RWPE2 (cell line): Measurements from ENCODE around the gene CFAP65.

Source experiments
- ATAC-seq: fragments of 200-7000 bp; cut with Tn5 transposase; 3 replicates; pipeline ENCODE4 v1.9.1; 2021; ENCODE audit warnings: low read depth
- DNase-seq: peaks from one replicate; pipeline ENCODE4 v3.0.0-alpha.2; 2020; ENCODE audit warnings: low spot score
- H3K27ac ChIP-seq: fragments of 450-650 bp; 2 replicates; pipeline ENCODE4 v1.5.1; 2017; ENCODE audit warnings: mild to moderate bottlenecking; ENCODE audit not compliant: poor library complexity, severe bottlenecking
- H3K27me3 ChIP-seq: fragments of 250-450 bp; sonication (Bioruptor Pico); 2 replicates; pipeline ENCODE4 v1.5.1; 2021; ENCODE audit warnings: mild to moderate bottlenecking, moderate library complexity; ENCODE audit not compliant: insufficient read depth, poor library complexity, severe bottlenecking
- H3K36me3 ChIP-seq: fragments of 250-450 bp; sonication (Bioruptor Pico); 2 replicates; pipeline ENCODE4 v1.5.1; 2020; ENCODE audit warnings: low read depth, mild to moderate bottlenecking, moderate library complexity
- H3K4me1 ChIP-seq: fragments of 250-450 bp; sonication (Bioruptor Pico); 2 replicates; pipeline ENCODE4 v1.5.1; 2021; ENCODE audit warnings: mild to moderate bottlenecking, moderate library complexity; ENCODE audit not compliant: insufficient read depth, poor library complexity, severe bottlenecking
- H3K4me3 ChIP-seq: fragments of 250-450 bp; sonication (Bioruptor Pico); 2 replicates; pipeline ENCODE4 v1.5.1; 2021; ENCODE audit warnings: mild to moderate bottlenecking, moderate library complexity; ENCODE audit not compliant: severe bottlenecking
- H3K9me3 ChIP-seq: fragments of 250-450 bp; sonication (Bioruptor Pico); 2 replicates; pipeline ENCODE4 v1.5.1; 2021; ENCODE audit warnings: mild to moderate bottlenecking, moderate library complexity; ENCODE audit not compliant: severe bottlenecking
- CTCF ChIP-seq: fragments of 450-650 bp; IDR thresholded peaks from one replicate; pipeline ENCODE4 v1.5.1; 2017; ENCODE audit warnings: mild to moderate bottlenecking, moderate library complexity; ENCODE audit not compliant: poor library complexity, severe bottlenecking

CFAP65 gene

GRCh38 chr2:218988650-218989049 lies 52.7 kb downstream of the CFAP65 start:
- DNase-seq (peak; percentile 18), ATAC-seq (no peak)
- no peaks in the 10 kb centered on the region for H3K36me3 ChIP-seq
- no peak overlapping the region for H3K27ac ChIP-seq
- TF ChIP-seq CTCF = no peak
- peaks cover 98% of the 10 kb centered on the region for H3K27me3 ChIP-seq
- no peak overlapping the region for H3K4me3 ChIP-seq
- H3K4me1 ChIP-seq = no peaks in the 10 kb centered on the region
- H3K9me3 ChIP-seq = no peaks in the 10 kb centered on the region

- Histone ChIP-seq H3K27ac (no peak overlapping the region), H3K4me3 (no peak overlapping the region), H3K9me3 (no peaks in the 10 kb centered on the region), H3K4me1 (no peaks in the 10 kb centered on the region), H3K27me3 (peaks cover 98% of the 10 kb centered on the region), H3K36me3 (no peaks in the 10 kb centered on the region)
- DNase-seq = no peak
- no peak for TF ChIP-seq CTCF
- ATAC-seq = no peak
Measured at GRCh38 chr2:218988164-218988563, 53.2 kb downstream of the CFAP65 start.

GRCh38 chr2:218986148-218986761 lies 55.1 kb downstream of the CFAP65 start:
- no peak for TF ChIP-seq CTCF
- ATAC-seq (no peak), DNase-seq (peak; percentile 12)
- Histone ChIP-seq H3K9me3 (no peaks in the 10 kb centered on the region), H3K27ac (no peak overlapping the region), H3K27me3 (peaks cover 97% of the 10 kb centered on the region), H3K4me1 (no peaks in the 10 kb centered on the region), H3K4me3 (no peak overlapping the region), H3K36me3 (no peaks in the 10 kb centered on the region)

- no peaks in the 10 kb centered on the region for H3K36me3 ChIP-seq
- peaks cover 95% of the 10 kb centered on the region for H3K27me3 ChIP-seq
- no peaks in the 10 kb centered on the region for H3K4me1 ChIP-seq
- H3K27ac ChIP-seq = no peak overlapping the region
- TF ChIP-seq CTCF = no peak
- no peaks in the 10 kb centered on the region for H3K9me3 ChIP-seq
- DNase-seq (peak; percentile 32), ATAC-seq (no peak)
- no peak overlapping the region for H3K4me3 ChIP-seq
Measured at GRCh38 chr2:218985325-218986091, 55.8 kb downstream of the CFAP65 start.

- ATAC-seq (no peak), DNase-seq (peak; percentile 44)
- no peak within 1 kb of the TSS for H3K27ac ChIP-seq
- H3K36me3 ChIP-seq = no peaks in the 10 kb centered on the region
- H3K27me3 ChIP-seq = peaks cover 95% of the 10 kb centered on the region
- no peaks in the 10 kb centered on the region for H3K9me3 ChIP-seq
- no peak within 1 kb of the TSS for H3K4me3 ChIP-seq
- no peak for TF ChIP-seq CTCF
- H3K4me1 ChIP-seq = no peaks in the 10 kb centered on the region
Measured at GRCh38 chr2:218985021-218985324, 56.3 kb downstream of the CFAP65 start, which contains the start of gene FEV. Gene FEV, minus strand, starts transcription at chr2:218985184. Its CDS starts 109 bp downstream, at chr2:218985075.
